Transverse colon (tissue), 4 donors: ENCODE measurements around the gene POLA2.

Experiments used
- CTCF ChIP-seq, 5 experiments: fragments of 200-600 bp in 3 of 5; fragments of 450-650 bp in 2 of 5; sonication (generic) in 3 of 5; IDR thresholded peaks; 1 replicate in 2 of 5; 2 replicates in 3 of 5; pipeline ENCODE4 v1.5.1; 2016 to 2017; ENCODE audit warnings: antibody characterized with exemption in 5 of 5, inconsistent platforms in 3 of 5, mild to moderate bottlenecking in 2 of 5, moderate library complexity in 1 of 5
- EP300 ChIP-seq: sonication (generic); formaldehyde crosslinking; IDR thresholded peaks from one replicate; pipeline ENCODE4 v1.6.1; 2017; ENCODE audit warnings: antibody characterized with exemption, low read depth
- POLR2A ChIP-seq: fragments of 450-650 bp; IDR thresholded peaks from one replicate; pipeline ENCODE4 v1.6.1; 2016; ENCODE audit warnings: antibody characterized with exemption, mild to moderate bottlenecking, moderate library complexity
- POLR2AphosphoS5 ChIP-seq, 3 donors: sonication (generic); formaldehyde crosslinking; IDR thresholded peaks; one replicate each; pipeline ENCODE4 v1.6.1; 2016; ENCODE audit warnings: antibody characterized with exemption in 3 of 3

GRCh38 chr11:65279279-65279678 is 17.5 kb downstream of the POLA2 start:
- TF ChIP-seq CTCF (IDR thresholded peaks at IDR 0.05) (no peak), POLR2A (no peak), POLR2AphosphoS5 (IDR thresholded peaks at IDR 0.05) (no peak), EP300 (no peak)
